GM19023 (cell line): ENCODE data around the gene KLRK1.
"Not testable (repeated sequence)": the region's sequence is repeated elsewhere in the genome, so short reads cannot be mapped to it uniquely, and the experiment has no call there.

Experiments used
- ATAC-seq: cut with Tn5 transposase; IDR thresholded peaks from one replicate; pipeline ENCODE4 v1.9.1; 2021; ENCODE audit warnings: mild to moderate bottlenecking, moderate library complexity; ENCODE audit not compliant: unreplicated experiment

KLRK1 gene

GRCh38 chr12:10362828-10363657, 26.8 kb downstream of the KLRK1 start:
- no peak for ATAC-seq

GRCh38 chr12:10362325-10362724, 27.5 kb downstream of the KLRK1 start:
- no peak for ATAC-seq

GRCh38 chr12:10361622-10362021, 28.2 kb downstream of the KLRK1 start:
- ATAC-seq, result no peak

GRCh38 chr12:10361084-10361483, 28.8 kb downstream of the KLRK1 start:
- no peak for ATAC-seq

GRCh38 chr12:10358969-10359368, 30.9 kb downstream of the KLRK1 start:
- no peak for ATAC-seq

GRCh38 chr12:10358131-10358530, 31.7 kb downstream of the KLRK1 start:
- ATAC-seq, result no peak

- ATAC-seq, result no peak
Measured at GRCh38 chr12:10354502-10354901, 35.3 kb downstream of the KLRK1 start.

GRCh38 chr12:10354071-10354470, 35.8 kb downstream of the KLRK1 start:
- ATAC-seq, result no peak

- ATAC-seq, result not testable (repeated sequence)
Measured at GRCh38 chr12:10351457-10351856, 38.4 kb downstream of the KLRK1 start.

GRCh38 chr12:10341892-10342509, 47.8 kb downstream of the KLRK1 start:
- ATAC-seq, result no peak

GRCh38 chr12:10340946-10341345, 48.9 kb downstream of the KLRK1 start:
- not testable (repeated sequence) for ATAC-seq

- no peak for ATAC-seq
Measured at GRCh38 chr12:10339053-10339840, 50.6 kb downstream of the KLRK1 start.

- ATAC-seq, result not testable (repeated sequence)
Measured at GRCh38 chr12:10338470-10338869, 51.4 kb downstream of the KLRK1 start.

- not testable (repeated sequence) for ATAC-seq
Measured at GRCh38 chr12:10336196-10336595, 53.6 kb downstream of the KLRK1 start.

- ATAC-seq, result no peak
Measured at GRCh38 chr12:10331642-10332239, 58.1 kb downstream of the KLRK1 start.

GRCh38 chr12:10328691-10329090, 61.1 kb downstream of the KLRK1 start:
- not testable (repeated sequence) for ATAC-seq
